Right ventricle myocardium superior (tissue), 1 donor: ENCODE data around the gene ZACN. TPM values are rescaled to one million over a fixed set of nuclear protein-coding genes. Genes with fewer than 3 reads are reported as not detected.

Experiments used
- ATAC-seq: fragments of 200-7000 bp; cut with Tn5 transposase; one replicate; pipeline ENCODE4 v1.9.1; 2020; ENCODE audit warnings: mild to moderate bottlenecking; ENCODE audit not compliant: poor library complexity
- DNase-seq: peaks from one replicate; pipeline ENCODE4 v3.0.0-alpha.2; 2020
- intact Hi-C: fragments of 100-400 bp; cut with DNase I; formaldehyde crosslinking; loops from one replicate; pipeline ENCODE4 v1.11.2; 2022
- total RNA-seq: library from RNA; stranded (reverse); fragmentation: NEBNext Ultra II Directional; extraction: Animal tissue kit (Norgen Biotek cat#: 25700); gene quantifications from one replicate; pipeline ENCODE4 v1.2.1, GENCODE V29; 2021
- donor health status: DM: no; HTN: yes; CAD: no; lungs with severe emphysema.

ZACN gene
- total RNA-seq, 1 donor from 2014 or later = not detected

DNA sequence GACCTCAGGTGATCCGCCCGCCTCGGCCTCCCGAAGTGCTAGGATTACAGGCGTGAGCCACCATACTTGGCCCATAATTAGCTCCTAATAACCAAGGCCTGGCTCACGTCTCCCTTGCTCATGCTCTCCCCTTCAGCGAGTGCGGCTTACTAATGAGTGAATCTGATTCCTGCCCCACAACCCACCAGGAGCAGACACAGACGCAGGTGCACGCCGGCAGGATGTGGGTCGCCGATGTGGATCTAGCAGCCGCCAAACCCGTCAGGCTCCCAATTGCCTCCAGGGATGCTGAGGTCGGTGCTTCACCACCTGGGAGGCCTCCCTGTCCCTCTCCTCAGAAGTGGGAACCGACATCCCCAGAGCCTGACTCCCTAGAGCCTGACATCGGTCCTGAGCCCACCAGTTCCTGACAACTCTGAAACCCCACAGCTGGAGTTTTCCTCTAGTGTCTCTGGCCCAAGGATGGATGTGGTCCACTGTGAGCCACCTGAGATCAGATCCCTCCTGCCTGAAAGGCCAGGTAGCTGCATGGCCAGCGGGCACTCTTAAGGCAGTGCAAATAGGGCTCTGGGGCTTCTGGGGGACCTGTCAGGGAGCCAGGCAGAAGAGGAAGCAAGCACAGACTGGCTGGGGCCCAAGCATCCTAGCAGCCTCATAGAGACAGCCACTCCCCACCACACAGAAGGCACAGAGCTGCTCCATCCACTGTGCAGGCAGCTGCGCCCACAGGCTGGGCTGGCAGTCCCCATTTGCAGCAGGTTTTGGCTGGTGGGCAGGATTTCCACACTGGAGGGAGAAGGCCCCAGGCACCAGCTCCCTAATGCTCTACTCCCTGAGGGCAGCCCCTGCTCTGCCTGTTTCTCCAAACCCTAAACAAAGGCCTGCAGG lies 13.8 kb downstream of the ZACN start:
- DNase-seq (no peak), ATAC-seq (no peak)
- intact Hi-C loops = no loop called here

DNA sequence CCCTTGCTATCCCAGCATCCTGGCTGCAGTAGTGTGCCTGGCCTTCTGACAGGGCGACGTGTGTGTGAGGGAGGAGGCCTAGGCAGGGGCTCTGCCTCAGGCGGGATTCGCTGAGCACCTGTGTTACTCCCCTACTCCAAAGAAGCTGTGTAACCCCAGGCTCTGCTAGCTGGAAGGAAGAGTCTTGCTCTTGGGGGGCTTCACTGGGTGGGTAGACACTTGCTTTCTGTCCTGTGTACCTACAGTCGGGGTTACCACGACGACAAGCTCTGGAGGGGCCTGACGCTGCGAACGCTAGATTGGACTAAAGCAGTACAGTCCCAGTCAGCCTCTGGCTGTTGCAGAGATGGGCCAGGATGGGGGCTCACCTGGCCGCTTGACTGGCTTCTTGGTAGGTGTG lies 15.1 kb downstream of the ZACN start:
- intact Hi-C loops = no loop called here
- no peak for ATAC-seq
- DNase-seq = no peak

DNA sequence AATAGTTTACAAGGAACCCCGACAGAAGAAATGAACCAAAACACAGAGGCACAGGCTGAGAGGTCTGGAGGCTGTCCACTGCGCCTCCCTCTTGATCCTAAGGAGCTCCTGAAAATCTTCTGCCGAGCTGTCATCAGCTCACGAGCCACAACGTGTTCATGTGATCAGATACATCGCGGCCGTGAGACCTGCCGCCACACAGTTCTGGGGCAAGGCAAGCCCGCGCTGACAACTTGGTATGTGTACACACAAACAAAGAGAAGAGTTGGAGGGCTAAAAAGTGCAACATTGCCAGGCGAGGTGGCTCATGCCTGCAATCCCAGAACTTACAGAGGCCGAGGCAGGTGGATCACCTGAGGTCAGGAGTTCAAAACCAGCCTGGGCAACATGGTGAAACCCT lies 17.0 kb downstream of the ZACN start:
- no peak for ATAC-seq
- no peak for DNase-seq
- intact Hi-C loops = no loop called here

DNA sequence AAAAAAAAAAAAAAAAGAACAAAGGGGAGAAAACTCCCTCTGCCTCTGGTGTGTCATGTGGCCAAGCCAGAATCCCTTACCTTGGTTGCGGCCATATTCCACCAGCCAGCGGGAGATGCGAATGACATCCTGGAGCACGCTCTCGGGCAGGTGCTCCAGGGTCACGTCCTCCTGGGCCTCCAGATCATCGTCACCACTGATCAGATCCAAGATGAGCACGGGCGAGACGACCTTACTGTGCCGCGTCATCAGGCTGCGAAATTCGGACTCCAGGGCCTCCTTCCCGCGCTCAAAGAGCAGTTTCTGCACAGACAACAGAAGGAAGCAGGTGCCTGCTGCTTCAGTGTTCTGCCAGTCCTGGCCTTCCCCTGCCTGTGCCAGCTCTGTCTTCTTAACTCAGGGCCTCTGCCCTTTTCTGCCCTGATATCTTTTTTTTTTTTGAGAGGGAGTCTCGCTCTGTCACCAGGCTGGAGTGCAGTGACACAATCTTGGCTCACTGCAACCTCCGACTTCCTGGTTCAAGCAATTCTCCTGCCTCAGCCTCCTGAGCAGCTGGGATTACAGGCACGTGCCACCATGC lies 18.8 kb downstream of the ZACN start:
- DNase-seq (no peak), ATAC-seq (peak; percentile 40)
- intact Hi-C loops = no loop called here

DNA sequence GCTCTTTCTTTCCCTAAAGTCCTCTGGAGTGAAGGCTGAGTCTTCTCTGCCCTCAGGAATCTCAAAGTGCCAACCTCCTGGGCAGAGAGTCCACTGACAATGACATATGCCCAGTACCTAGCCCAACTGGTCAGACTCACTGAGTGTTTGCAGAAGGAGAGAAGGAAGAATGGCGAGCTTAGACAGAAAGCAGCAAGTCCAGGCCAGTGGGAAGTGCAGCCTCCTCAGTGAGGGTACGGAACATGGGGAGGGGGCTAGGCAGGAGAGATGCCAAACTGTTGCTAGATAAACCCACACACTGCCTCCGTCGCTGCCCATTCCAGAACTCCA lies 23.9 kb downstream of the ZACN start:
- no peak for DNase-seq
- no peak for ATAC-seq
- intact Hi-C loops = no loop called here

DNA sequence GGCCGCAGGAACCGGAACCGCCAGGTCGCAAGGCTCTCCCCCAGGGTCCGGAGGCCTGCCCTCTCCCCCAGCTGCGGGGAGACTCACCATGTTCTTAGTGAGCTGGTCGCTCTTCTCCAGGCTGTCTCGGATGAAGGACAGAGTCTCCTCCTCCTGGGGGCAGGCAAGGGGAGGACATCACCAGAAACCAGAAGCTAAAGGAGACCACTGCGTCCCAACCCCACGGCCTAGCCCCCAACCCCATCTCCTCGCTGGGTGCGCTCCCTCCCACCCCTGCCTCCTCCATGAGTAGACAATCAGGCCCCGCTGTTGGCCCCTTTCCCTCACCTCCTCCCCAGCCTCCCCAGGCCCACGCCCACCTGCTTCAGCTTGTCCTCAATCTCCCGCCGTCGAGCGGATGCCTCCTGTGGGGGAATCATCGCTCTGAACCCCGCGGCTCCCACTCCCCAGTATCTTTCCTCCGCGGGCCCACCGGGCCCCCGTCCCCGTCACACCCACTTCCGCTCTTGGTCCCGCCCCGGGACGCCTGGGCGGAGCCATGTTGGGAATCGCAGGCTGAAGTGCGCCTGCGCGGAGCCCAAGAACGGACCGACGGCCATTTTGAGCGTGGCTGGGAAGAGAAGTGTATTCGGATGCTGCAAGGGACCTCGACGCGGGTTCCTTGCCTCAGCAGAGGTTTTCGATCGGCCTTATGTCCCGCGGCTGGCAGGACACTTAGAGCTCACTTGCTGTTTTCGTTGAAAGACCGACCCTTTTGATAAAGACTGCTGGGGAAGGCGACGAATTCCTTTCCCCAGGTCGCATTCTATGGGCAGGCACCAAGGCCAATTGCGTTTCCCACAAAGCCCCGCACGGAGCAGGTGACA lies 24.5 kb downstream of the ZACN start, which contains the start of gene EXOC7:
EXOC7 (minus strand) TSS at position 514 of the 866 bp plus-strand sequence; CDS start at position 419, 95 bp downstream.
- peak; percentile 95 for DNase-seq
- peak; percentile 99 for ATAC-seq
- intact Hi-C loops = no loop called here

DNA sequence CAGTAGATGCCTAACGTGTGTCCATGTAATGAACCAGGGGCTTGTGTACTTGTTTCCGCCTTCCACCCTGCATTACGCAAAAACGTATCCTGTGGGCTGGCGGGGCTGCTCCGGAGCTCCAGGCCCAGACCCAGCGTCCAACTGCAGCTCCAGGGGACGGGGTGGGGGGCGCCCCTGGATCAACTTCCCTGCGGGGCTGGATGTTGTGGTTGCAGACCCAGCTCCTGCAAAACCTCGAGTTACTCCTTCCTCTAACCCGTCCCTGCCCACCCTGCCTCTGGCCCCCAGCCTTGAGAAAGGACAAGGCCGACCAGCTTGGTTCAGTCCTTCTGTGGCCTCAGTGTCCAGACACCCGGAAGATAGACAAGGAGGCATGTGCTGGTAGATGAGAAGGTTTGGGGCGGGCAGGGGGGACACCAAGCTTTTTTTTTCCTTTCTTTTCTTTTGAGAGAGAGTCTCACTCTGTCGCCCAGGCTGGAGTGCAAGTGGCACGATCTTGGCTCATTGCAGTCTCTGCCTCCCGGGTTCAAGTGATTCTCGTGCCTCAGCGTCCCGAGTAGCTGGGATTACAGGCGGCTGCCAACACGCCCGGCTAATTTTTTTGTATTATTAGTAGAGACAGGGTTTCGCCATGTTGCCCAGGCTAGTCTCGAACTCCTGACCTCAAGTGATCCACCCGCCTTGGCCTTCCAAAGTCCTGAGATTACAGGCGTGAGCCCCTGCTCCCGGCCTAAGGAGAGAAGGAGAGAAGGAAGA lies 25.3 kb downstream of the ZACN start:
- peak; percentile 9 for ATAC-seq
- intact Hi-C loops = no loop called here
- DNase-seq = no peak

DNA sequence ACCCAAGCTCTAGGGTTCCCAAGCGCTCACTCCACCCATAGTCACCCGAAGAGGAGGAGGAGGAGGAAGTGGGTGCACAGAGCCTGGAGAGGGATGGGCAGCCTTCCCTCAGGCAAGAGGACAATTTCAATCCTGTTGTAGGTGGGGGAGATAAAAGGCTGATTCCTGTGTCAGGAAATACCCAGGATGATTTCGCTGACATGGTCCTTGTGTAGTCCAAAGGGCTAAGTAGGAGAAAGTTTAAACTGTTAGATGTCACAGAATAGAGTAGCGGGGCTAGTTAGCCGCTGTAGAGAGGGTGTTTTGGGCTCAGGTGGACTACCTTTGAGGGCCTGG lies 25.9 kb downstream of the ZACN start:
- intact Hi-C loops = no loop called here
- DNase-seq = no peak

DNA sequence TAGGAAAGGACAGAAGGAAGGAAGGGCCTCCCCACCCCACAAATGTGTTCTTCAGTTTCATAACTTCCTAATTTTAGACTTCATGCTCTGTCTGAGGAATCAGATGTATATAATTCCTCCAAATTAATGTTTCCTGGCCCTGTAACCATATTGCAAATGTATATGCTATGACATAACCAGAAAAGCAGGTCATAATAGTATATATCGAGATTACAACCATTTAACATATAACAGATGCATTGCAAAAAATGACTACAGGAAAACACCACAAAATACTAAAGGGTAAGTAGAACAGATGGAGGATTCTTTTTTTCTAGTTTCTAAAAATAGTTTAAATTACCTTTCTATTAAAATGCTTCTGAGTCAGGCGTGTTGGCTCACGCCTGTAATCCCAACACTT lies 27.7 kb downstream of the ZACN start:
- intact Hi-C loops = no loop called here
- ATAC-seq = no peak
- no peak for DNase-seq

More for the DNA sequence above, 25.9 kb downstream of the ZACN start:
- no peak for ATAC-seq

DNA sequence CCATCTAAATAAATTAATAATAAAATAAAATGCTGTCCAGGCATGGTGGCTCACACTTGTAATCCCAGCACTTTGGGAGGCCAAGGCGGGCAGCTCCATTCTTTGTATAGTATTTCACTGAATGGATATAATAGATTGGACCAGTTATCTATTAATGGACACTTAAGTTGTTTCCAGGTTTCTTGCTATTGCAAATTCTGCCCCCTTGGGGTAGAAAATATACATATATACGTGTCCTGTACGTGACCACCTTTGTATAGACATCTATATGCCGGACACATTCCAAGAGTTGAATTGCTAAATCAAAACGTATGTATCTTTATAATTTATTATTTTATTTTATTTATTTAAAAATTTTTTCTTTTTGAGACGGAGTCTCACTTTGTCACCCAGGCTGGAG lies 28.5 kb downstream of the ZACN start:
- no peak for DNase-seq
- ATAC-seq = no peak
- intact Hi-C loops = no loop called here

DNA sequence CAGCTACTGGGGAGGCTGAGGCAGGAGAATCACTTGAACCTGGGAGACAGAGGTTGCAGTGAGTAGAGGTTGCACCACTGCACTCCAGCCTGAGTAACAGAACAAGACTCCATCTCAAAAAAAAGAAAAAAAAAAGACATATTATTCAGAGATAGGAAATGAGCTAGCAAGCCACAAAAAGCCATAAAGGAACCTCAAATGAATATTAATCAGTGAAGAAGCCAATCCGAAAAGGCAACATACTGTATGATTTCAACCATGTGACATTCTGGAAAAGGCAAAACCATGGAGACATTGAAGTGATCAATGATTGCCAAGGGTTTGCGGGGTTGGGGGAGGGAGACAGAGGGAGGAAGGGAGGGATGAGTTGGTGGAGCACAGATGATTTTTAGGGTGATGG lies 33.0 kb downstream of the ZACN start:
- ATAC-seq = no peak
- DNase-seq = no peak
- intact Hi-C loops = no loop called here

DNA sequence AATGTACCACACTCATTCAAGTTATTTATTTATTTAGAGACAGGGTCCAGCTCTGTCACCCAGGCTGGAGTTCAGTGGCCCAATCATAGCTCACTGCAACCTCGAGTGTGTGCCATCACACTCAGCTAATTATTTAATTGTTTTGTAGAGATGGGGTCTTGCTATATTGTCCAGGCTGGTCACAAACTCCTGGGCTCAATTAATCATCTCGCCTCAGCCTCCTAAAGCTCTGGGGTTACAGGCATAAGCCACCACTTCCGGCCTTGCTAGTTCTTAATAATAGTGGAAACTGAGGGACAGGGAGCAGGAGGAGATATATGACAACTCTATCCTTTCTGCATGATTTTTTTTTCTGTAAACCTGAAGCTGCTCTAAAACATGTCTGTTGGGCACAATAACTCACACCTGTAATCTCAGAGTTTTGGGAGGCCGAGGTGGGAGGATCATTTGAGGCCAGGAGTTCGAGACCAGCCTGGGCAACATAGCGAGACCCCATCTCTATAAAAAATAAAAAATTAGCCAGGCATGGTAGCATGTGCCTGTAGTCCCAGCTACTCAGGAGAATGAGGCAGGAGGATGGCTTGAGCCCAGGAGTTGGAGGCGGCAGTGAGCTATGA lies 36.3 kb downstream of the ZACN start:
- DNase-seq = no peak
- intact Hi-C loops = no loop called here
- no peak for ATAC-seq

DNA sequence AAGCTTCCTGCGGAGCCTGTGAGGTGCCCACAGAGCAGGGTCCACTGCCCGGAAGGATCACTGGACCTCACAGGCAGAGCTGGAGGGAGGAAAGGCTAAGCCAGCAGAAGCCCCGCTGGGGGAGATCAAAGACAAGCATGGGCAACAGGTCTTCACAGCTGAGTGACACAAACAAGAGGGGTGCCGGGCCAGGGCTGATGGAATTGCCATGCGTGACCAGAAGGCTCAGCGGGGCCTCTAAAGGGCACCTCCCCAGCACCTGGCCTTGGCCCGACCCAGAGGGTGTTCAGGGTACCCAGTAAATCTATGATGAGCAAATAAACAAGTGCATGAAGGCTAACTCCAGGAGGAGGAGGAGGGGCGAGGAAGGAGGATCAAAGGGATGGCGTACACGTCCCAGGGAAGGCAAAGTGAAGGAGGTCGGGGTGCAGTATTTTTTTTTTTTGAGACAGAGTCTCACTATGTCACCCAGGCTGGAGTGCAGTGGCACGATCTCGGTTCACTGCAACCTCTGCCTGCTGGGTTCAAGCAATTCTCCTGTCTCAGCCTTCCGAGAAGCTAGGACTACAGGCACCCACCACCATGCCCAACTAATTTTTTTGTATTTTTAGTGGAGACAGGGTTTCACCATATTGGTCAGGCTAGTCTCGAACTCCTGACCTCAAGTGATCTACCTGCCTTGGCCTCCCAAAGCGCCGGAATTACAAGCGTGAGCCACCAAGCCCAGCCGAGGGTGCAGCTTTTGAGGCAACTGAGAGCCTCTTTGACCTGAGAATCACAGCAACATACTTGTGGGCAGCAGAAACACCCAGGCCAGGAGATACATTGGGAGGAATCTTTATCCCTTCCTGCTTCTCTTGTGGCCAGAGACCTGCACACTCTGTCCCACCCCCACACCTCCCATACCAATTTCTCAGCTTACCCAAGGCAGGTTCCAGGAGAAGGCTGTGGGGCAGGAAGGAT lies 40.7 kb downstream of the ZACN start:
- intact Hi-C loops = loop anchor here (2.0 to 5.0 kb wide), 3 partner anchors 63 to 178 kb away; no protein-coding TSS in a partner anchor
- ATAC-seq (no peak), DNase-seq (no peak)

DNA sequence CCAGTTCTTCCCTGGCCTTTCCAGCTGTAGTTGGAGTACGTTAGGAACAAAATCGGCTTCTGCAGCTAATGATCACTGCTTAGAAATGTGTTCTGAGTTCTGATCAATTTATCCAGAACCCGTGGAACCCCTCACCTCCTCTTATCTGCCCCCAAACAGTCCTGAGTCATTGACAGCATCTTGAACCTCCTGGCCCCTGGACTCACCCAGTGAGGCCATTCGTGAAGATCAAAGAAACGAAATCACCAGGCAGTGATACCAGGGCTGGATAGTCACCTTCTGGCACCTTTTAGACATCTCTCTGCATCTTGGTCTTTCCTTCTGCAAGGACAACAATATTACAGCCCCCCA lies 41.7 kb downstream of the ZACN start:
- no peak for DNase-seq
- ATAC-seq = no peak
- intact Hi-C loops = loop anchor here (2.0 to 5.0 kb wide), 3 partner anchors 62 to 177 kb away; no protein-coding TSS in a partner anchor

DNA sequence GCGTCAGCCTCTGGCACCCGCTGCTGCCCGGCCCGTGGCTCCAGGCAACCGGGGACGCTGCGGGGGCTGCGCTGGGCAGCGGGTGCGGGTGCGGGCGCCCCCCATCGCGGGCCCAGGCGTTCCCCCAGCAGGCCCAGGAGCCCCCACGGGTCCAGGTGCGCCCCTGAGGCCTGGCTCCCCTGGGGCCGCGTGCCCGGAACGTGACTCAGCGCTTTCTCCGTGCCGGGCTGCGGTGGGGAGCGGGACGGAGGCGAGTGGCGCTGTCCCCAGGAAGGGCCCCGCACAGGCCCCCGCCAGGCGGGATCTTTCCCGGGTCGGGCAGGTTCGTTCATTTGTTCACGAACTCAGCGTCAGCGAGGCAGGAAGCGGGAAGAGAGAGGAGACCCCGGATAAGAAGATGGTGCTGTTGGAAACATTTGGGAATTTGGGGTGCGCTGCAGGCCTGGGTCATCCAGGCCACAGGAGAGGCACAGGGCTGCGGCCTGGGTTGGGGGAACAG lies 43.0 kb downstream of the ZACN start:
- ATAC-seq (peak; percentile 54), DNase-seq (no peak)
- intact Hi-C loops = loop anchor here (2.0 to 5.0 kb wide), 3 partner anchors 60 to 175 kb away; no protein-coding TSS in a partner anchor

DNA sequence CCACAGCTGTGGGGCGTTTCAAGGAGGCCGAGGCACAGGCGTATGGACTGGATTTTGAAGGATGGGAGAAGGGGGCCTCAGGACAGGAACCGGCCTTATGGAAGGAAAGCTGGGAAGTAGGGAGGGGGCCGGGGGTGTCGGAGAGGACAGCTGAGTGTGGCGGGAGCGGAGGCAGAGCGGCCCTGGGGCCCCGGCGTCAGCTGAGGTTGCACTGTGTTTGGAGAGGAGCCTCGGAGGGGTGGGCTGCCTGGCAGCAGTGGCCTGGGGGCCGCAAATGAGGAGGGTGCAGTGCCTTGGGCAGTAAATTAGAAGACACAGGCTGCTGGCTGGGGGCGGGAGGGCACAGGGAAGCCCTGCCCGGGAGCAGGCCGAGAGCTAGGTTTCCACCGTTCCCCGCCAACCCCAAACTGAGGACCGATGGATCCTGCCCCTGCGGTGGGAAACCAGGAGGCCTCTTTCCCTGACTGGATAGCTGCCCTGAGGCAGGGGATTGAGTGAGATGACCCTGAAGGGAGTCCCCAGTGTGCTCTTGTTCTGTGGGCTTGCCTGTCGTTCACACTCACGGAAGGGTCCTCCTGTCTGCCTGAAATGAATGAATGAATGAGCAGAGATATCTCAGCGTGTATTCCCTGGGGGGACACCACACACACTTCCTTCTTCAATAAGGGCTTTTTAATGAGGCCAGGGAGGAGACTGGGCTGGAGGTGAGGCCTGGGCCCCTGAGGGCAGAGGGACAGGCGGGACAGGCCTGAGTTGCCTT lies 43.6 kb downstream of the ZACN start:
- ATAC-seq (no peak), DNase-seq (no peak)
- intact Hi-C loops = loop anchor here (5.0 kb wide), 2 partner anchors 60 to 175 kb away; no protein-coding TSS in a partner anchor
